ENCODE data around the gene TSPAN9.

The TSPAN9 gene

DNA sequence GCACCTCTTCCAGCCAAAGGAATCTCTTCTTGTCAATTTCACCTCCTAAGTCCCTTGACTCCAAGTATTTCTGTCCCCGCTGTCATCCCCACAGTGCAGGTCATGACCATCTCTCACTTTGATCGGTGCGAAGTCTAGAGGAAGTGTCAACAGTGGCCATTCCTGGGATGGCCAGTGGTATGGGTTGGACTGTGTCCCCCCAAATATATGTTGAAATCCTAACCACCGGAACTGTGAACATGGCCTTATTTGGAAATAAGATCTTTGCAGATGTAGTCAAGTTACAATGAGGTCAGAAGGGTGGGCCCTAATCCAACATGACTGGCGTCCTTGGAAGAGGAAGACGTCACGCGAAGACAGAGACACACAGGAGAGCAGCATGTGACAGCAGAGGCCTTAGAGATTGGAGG is 257.9 kb downstream of the TSPAN9 start:
- no peak overlapping the region for H3K4me3 ChIP-seq (ENCODE audit: low read depth, low read length)
- no peak for DNase-seq
- TF ChIP-seq, protein P1, sequence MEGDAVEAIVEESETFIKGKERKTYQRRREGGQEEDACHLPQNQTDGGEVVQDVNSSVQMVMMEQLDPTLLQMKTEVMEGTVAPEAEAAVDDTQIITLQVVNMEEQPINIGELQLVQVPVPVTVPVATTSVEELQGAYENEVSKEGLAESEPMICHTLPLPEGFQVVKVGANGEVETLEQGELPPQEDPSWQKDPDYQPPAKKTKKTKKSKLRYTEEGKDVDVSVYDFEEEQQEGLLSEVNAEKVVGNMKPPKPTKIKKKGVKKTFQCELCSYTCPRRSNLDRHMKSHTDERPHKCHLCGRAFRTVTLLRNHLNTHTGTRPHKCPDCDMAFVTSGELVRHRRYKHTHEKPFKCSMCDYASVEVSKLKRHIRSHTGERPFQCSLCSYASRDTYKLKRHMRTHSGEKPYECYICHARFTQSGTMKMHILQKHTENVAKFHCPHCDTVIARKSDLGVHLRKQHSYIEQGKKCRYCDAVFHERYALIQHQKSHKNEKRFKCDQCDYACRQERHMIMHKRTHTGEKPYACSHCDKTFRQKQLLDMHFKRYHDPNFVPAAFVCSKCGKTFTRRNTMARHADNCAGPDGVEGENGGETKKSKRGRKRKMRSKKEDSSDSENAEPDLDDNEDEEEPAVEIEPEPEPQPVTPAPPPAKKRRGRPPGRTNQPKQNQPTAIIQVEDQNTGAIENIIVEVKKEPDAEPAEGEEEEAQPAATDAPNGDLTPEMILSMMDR (IDR thresholded peaks at IDR 0.05; ENCODE audit: low read depth, low read length, missing control alignments) = no peak
- H3K27me3 ChIP-seq (replicated peaks) = no peaks in the 10 kb centered on the region
- H3K27ac ChIP-seq = no peak overlapping the region
- no peaks in the 10 kb centered on the region for H3K36me3 ChIP-seq (replicated peaks)
- in situ Hi-C loops (cut with HindIII; ENCODE audit: low pct_ligation_motif_present, low sequenced_read_pairs) = no loop called here

All from brain microvascular endothelial cell (primary cell).